ENCODE results near the gene ARHGAP25. TPM values are rescaled to one million over a fixed set of nuclear protein-coding genes. Genes with fewer than 3 reads are reported as not detected.

The ARHGAP25 gene
- total and polyA plus RNA-seq, 2 experiments from 2014 or later = 1.9 to 2.0 TPM

- Histone ChIP-seq H3K79me2 (replicated peaks; ENCODE audit: insufficient read depth) (no peaks in the 10 kb centered on the region), H3K4me3 (no peak overlapping the region), H3K4me2 (no peak overlapping the region), H3K27me3 (ENCODE audit: insufficient read depth) (no peaks in the 10 kb centered on the region), H3K27ac (ENCODE audit: low read depth) (no peak overlapping the region), H3F3A (replicated peaks; ENCODE audit: low read depth) (no peaks in the 10 kb centered on the region), H3K9me2 (ENCODE audit: insufficient read depth) (no peaks in the 10 kb centered on the region), H4K20me1 (replicated peaks; ENCODE audit: insufficient read depth) (no peaks in the 10 kb centered on the region), H3K36me3 (ENCODE audit: insufficient read depth) (no peaks in the 10 kb centered on the region), H2AFZ (no peak overlapping the region), H3K4me1 (ENCODE audit: insufficient read depth) (peaks cover 21% of the 10 kb centered on the region)
- H3K27ac Mint-ChIP-seq = no peak overlapping the region
- TF ChIP-seq POLR2AphosphoS5 (IDR thresholded peaks at IDR 0.05; ENCODE audit: low read depth) (no peak), NANOG (IDR thresholded peaks at IDR 0.05; ENCODE audit: borderline replicate concordance) (no peak)
- no peaks in the 10 kb centered on the region for H3K9me3 Mint-ChIP-seq
- peaks cover 20% of the 10 kb centered on the region for H3K4me1 Mint-ChIP-seq
- no peak for DNase-seq (ENCODE audit: low spot score)
- no peaks in the 10 kb centered on the region for H3K27me3 Mint-ChIP-seq (ENCODE audit: insufficient read depth, low read depth, poor library complexity)
- H3K4me3 Mint-ChIP-seq = no peak overlapping the region
- no peaks in the 10 kb centered on the region for H3K36me3 Mint-ChIP-seq (ENCODE audit: low read depth)
- no peak for ATAC-seq
Observed at GRCh38 chr2:68762665-68763064, 28.1 kb downstream of the ARHGAP25 start.

- Mint-ChIP-seq H3K27me3 (ENCODE audit: insufficient read depth, low read depth, poor library complexity) (peaks cover 3% of the 10 kb centered on the region), H3K4me1 (peaks cover 27% of the 10 kb centered on the region), H3K27ac (peak overlapping the region; percentile 9; the same call in 1 of the 2 replicates), H3K4me3 (no peak overlapping the region), H3K36me3 (ENCODE audit: low read depth) (no peaks in the 10 kb centered on the region), H3K9me3 (no peaks in the 10 kb centered on the region)
- H3K27ac ChIP-seq (ENCODE audit: low read depth) = no peak overlapping the region
- H3K79me2 ChIP-seq (replicated peaks; ENCODE audit: insufficient read depth) = no peaks in the 10 kb centered on the region
- DNase-seq (ENCODE audit: low spot score) (no peak), ATAC-seq (no peak)
- no peaks in the 10 kb centered on the region for H3F3A ChIP-seq (replicated peaks; ENCODE audit: low read depth)
- H2AFZ ChIP-seq = no peak overlapping the region; the same call in 1 of the 2 replicates
- no peaks in the 10 kb centered on the region for H3K36me3 ChIP-seq (ENCODE audit: insufficient read depth)
- peak overlapping the region; percentile 23 for H3K4me2 ChIP-seq
- H3K4me3 ChIP-seq = no peak overlapping the region
- H3K9me2 ChIP-seq (ENCODE audit: insufficient read depth) = no peaks in the 10 kb centered on the region
- H4K20me1 ChIP-seq (replicated peaks; ENCODE audit: insufficient read depth) = no peaks in the 10 kb centered on the region
- H3K27me3 ChIP-seq (ENCODE audit: insufficient read depth) = no peaks in the 10 kb centered on the region
- H3K4me1 ChIP-seq (ENCODE audit: insufficient read depth) = peaks cover 27% of the 10 kb centered on the region
- TF ChIP-seq EZH2phosphoT487 (IDR thresholded peaks at IDR 0.05; ENCODE audit: unreplicated experiment) = no peak
- TF ChIP-seq, protein P1, sequence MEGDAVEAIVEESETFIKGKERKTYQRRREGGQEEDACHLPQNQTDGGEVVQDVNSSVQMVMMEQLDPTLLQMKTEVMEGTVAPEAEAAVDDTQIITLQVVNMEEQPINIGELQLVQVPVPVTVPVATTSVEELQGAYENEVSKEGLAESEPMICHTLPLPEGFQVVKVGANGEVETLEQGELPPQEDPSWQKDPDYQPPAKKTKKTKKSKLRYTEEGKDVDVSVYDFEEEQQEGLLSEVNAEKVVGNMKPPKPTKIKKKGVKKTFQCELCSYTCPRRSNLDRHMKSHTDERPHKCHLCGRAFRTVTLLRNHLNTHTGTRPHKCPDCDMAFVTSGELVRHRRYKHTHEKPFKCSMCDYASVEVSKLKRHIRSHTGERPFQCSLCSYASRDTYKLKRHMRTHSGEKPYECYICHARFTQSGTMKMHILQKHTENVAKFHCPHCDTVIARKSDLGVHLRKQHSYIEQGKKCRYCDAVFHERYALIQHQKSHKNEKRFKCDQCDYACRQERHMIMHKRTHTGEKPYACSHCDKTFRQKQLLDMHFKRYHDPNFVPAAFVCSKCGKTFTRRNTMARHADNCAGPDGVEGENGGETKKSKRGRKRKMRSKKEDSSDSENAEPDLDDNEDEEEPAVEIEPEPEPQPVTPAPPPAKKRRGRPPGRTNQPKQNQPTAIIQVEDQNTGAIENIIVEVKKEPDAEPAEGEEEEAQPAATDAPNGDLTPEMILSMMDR (conservative IDR thresholded peaks at IDR 0.05; ENCODE audit: low read depth in 2 of 2) = no peak
- no peak for TF ChIP-seq STAT1 (IDR thresholded peaks at IDR 0.05; ENCODE audit: unreplicated experiment)
- TF ChIP-seq, protein P2, sequence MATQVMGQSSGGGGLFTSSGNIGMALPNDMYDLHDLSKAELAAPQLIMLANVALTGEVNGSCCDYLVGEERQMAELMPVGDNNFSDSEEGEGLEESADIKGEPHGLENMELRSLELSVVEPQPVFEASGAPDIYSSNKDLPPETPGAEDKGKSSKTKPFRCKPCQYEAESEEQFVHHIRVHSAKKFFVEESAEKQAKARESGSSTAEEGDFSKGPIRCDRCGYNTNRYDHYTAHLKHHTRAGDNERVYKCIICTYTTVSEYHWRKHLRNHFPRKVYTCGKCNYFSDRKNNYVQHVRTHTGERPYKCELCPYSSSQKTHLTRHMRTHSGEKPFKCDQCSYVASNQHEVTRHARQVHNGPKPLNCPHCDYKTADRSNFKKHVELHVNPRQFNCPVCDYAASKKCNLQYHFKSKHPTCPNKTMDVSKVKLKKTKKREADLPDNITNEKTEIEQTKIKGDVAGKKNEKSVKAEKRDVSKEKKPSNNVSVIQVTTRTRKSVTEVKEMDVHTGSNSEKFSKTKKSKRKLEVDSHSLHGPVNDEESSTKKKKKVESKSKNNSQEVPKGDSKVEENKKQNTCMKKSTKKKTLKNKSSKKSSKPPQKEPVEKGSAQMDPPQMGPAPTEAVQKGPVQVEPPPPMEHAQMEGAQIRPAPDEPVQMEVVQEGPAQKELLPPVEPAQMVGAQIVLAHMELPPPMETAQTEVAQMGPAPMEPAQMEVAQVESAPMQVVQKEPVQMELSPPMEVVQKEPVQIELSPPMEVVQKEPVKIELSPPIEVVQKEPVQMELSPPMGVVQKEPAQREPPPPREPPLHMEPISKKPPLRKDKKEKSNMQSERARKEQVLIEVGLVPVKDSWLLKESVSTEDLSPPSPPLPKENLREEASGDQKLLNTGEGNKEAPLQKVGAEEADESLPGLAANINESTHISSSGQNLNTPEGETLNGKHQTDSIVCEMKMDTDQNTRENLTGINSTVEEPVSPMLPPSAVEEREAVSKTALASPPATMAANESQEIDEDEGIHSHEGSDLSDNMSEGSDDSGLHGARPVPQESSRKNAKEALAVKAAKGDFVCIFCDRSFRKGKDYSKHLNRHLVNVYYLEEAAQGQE (IDR thresholded peaks at IDR 0.05; ENCODE audit: unreplicated experiment) = no peak
- TF ChIP-seq, protein P3, sequence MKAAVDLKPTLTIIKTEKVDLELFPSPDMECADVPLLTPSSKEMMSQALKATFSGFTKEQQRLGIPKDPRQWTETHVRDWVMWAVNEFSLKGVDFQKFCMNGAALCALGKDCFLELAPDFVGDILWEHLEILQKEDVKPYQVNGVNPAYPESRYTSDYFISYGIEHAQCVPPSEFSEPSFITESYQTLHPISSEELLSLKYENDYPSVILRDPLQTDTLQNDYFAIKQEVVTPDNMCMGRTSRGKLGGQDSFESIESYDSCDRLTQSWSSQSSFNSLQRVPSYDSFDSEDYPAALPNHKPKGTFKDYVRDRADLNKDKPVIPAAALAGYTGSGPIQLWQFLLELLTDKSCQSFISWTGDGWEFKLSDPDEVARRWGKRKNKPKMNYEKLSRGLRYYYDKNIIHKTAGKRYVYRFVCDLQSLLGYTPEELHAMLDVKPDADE (IDR thresholded peaks at IDR 0.05) = no peak
- no peak for TF ChIP-seq POLR2AphosphoS5 (IDR thresholded peaks at IDR 0.05; ENCODE audit: low read depth)
- no peak for TF ChIP-seq ZNF331 (CRISPR knock-in tag; IDR thresholded peaks at IDR 0.05; ENCODE audit: low read depth)
- TF ChIP-seq NANOG (IDR thresholded peaks at IDR 0.05; ENCODE audit: borderline replicate concordance) = no peak
- TF ChIP-seq JUNB (IDR thresholded peaks at IDR 0.05; ENCODE audit: unreplicated experiment) = no peak
Observed at GRCh38 chr2:68764041-68764805, 29.6 kb downstream of the ARHGAP25 start.
